GM21381 (cell line): ENCODE data around the gene CLPSL1.

Source experiments
- ATAC-seq: cut with Tn5 transposase; IDR thresholded peaks from one replicate; pipeline ENCODE4 v1.9.1; 2021; ENCODE audit warnings: mild to moderate bottlenecking, moderate library complexity; ENCODE audit not compliant: unreplicated experiment

Gene CLPSL1

DNA sequence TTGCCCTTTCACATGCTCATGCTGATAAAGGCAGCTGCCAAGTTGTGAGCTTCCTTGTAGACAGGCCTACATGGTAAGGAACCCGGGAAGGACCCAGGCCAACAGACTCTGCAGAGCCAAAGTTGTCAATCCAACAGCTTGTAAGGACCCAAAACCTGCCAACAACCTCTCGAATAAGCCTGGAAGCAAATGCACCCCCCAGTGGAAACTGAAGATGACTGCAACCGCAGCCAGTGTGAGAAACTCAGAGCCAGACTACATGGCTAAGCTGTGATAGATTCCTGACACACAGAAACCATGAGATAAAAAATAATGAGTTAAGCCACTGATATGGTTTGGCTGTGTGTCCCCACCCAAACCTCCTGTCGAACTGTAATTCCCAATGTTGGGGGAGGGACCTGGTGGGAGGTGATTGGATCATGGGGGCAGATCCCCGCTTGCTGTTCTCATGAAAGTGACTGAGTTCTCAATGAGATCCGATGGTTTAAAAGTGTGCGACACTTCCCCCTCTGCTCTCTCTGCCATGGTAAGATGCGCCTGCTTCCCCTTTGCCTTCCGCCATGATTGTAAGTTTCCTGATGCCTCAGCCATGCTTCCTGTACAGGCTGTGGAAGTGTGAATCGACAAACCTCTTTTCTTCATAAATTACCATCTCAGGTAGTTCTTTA is 23.2 kb upstream of the CLPSL1 start:
- ATAC-seq: no peak

DNA sequence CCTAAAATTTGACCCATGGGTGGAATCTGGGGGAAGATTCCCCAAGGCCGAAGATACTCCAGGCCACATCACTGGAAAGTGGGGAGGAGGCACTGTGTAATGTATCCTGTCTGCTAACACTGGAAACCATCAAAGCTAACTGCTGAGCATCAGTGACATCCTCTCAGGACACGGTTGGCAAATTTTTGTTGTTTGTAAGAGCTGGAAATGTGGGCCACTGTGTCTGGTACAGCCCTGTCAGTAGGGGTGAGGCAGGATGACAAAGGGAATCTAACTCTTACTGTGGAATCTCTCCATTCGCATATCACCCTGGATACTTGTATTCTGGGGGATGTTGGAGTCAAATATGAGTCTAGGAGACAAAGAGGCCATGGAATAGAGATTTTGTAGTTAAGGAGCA is 21.4 kb upstream of the CLPSL1 start:
- no peak for ATAC-seq

DNA sequence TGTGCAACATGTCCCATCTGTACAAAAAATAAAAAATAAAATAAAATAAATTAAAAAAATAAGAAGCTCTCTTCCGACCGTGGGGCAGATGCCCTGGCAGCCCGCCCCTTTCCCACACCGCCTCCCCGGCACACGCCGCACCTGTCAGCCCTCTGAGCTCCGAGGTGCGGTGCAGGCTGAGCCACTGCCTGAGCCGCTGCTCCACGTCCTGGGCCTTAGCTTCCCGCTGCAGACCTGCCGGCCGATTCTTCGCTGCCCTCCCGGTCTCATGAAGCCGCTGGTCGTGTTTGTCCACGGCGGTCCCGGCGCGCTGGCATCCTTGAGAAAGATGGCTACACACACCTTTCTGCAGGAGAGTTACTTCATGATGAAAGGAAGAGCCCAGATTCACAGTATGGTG is 15.1 kb upstream of the CLPSL1 start:
- ATAC-seq: no peak

DNA sequence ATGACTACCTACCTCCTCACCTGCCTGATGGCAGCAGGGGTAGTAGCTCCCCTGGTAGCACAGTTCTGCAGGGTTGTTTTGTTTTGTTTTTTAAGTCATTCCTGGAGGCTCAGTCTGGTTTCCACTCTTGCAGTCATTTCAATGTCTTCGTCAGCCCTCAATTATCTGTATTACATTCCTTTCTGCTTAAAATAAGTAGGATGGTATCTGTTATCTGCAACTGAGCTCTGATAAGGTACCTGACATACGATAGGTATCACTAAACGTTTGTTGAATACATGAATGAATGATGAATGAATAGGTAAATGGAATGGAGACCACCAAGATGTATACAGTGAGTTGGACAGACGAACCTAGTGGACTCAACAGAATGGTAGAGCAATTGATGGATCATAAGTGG is 11.6 kb upstream of the CLPSL1 start:
- ATAC-seq: no peak

DNA sequence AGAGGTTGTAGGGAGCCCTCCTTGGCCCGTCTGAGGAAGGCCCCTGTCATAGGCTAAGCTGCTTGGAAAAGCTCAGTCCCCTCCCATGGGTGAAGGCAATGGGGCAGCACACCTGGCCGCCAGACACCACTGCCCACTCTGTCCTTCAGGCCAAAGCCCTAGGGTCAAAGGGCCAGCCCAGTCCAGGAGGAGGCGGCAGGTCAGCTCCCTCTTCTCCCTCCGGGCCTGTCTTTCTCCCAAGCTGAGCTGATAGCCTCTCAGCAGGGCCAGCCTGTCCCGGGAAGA is 9.5 kb upstream of the CLPSL1 start:
- no peak for ATAC-seq

DNA sequence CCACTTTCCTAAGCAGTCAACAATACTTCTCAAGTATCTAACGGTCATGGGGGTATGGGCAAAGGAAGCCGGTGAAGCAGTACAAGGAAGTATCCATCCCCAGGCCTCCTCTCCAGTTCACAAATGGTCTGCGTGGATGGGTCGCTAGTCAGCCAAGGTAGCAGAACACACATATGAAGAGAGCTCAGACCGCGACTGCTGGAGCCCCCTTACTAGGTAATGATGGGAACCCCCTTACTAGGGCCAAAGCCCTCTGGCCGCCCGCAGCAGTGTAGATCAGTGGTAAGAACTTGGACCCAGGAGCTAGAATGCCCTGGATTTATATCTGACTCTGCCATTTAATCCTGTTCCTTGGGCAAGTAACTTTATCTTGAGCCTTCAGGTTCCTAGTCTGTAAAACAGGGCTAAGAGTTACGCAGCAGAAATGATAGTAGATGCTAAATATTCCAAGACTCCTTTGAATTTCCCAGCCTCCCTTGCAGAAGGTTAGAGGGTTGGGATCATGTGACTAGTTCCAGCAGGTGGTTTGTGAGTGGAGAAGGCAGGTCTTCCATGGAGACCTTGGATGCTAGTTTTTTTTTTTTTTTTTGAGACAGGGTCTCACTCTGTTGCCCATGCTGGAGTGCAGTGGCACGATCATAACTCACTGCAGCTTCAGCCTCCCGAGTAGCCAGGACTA is 6.6 kb upstream of the CLPSL1 start:
- no peak for ATAC-seq

DNA sequence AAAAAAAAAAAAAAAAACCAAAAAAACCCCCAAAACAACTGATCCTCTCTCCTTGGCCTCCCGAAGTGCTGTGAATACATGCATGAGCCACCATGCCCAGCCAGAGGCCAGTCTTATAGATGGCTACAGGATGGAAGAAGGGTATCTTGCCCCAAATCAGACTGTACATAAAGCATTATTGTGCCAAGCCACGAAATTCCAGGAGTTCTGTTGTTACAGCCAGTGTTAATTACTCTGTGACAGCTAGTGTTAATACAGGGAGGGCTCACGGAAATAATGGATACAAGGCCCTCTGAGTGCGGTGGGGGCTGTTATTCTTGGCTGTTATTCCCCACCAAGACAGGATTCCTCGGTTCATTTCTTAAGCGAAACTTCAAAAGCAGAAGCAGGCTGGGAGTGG is 5.8 kb upstream of the CLPSL1 start:
- ATAC-seq: no peak

DNA sequence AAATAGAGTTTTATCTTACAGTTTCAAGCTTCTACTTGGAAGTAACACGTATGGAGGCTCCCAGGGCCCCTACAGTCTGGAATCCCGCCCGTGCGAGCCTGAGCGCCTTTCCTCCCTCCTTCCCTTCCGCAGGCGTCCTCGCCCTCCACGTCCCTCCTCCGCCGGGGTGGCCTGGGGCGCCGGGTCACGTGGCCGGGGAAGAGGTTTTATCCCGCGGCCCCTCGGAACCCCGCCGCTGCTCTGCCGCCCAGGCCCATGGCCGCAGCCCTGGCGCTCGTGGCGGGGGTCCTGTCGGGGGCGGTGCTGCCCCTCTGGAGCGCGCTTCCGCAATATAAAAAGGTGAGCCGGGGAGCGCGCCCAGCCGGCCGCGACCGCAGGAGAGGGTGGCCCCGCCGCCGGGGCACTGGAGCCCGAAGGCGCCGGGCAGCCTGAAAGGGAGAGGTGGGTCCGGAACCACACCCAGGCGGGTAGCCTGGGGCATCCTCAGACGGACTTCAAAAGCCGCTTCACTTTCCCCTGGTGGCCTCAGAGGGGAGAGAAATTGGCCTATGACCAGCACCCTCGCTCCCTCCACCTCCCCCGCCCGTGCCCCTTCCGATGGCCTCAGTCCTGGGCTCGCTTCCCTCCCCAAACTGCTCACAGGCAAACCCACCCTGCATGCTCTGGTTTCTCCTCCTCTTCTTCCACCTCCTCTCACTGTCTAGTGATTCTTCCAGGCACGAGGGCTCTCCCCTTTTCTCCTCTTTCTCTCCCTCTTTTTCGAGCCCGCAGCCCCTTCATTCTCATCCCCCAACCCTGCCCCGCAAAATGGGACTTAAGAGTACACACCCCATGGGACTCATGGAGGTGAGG is 4.2 kb upstream of the CLPSL1 start, which contains the start of gene CLPSL2:
Gene CLPSL2, plus strand, starts transcription at position 235 of the 852 bp plus-strand sequence. Its CDS starts 21 bp downstream, at position 256.
- ATAC-seq: no peak

DNA sequence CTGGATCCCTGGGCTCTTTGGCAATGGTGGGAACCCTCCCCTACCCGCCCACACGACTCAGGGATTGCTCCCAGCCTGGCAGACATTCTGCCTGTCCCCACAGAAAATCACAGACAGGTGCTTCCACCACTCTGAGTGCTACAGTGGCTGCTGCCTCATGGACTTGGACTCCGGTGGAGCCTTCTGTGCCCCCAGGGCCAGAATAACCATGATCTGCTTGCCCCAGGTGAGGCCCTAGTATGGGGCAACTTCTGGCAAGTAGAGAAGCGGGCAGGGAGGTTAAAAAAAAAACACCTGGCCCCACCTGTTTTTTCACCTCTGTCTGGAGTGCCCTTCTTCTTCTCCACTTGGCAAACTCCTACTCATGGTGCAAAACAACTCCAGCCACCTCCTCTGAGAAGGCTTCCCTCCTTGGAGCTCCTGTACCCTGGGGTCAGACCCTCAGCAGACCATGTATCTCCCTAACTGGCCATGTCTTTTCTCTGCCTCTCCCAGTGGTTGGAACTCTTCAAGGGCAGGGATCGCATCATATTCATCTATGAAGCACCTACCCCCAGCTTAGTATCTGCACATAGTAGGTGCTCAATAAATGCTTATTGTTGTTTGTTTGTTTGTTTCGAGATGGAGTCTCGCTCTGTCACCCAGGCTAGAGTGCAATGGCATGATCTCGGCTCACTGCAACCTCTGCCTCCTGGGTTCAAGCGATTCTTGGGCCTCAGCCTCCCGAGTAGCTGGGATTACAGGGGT is 3.3 kb upstream of the CLPSL1 start:
- ATAC-seq: no peak

DNA sequence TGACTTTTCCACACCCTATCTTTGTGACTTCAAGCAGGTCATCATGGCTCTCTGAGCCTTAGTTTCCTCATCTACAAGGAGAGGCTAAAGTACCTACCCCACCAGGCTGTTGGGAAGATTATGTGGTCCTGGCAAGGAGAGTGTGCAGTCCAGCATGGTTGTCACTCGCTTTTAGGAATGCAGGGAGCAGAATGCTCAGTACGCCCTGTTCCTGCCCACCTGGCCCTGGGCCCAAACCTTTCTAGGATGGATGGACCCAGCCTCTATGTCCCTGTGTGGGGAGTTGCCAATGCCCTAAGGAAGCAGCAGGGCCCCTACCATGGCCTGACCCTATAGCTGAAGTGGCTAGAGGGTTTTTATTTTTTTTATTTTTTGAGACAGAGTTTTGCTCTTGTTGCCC is 2.4 kb upstream of the CLPSL1 start:
- ATAC-seq: no peak

DNA sequence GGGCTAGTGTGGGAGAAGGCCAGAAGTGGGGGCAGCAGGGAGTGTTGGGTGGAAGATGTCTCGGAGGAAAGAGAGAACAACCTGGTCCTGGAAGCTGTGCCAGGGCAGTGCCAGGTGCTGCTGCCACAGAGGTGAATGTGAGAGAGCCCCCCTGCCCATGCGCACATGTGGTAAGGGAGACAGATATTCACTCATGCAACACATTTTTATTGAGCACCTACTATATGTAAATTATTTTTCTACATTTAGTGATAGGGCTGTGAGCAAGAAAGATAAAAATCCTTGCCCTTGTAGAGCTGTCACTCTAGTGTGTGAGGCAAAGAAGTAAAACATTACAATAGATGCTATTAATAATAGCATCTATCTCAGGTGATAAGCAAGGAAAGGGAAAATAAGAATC is 471 bp downstream of the CLPSL1 start:
- no peak for ATAC-seq

DNA sequence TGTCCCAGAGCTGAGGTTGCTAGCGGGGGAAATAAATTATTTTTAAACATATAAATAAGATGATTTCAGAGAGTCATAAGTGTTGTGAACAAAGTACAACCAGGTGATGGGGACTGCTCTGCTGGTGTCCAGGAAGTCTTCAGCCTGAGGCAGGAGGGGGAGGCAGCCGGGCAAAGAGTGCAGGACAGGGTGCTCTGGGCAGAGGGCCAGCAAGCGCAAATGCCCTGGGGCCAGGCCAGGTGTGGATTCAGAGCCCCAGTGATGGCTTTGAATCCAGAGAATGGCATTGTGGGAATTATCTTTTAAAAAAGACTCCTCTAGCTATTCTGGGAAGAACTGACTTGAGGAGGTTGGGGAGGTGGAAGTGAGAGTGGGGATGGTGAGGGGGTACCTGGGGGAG is 1.6 kb downstream of the CLPSL1 start:
- no peak for ATAC-seq

DNA sequence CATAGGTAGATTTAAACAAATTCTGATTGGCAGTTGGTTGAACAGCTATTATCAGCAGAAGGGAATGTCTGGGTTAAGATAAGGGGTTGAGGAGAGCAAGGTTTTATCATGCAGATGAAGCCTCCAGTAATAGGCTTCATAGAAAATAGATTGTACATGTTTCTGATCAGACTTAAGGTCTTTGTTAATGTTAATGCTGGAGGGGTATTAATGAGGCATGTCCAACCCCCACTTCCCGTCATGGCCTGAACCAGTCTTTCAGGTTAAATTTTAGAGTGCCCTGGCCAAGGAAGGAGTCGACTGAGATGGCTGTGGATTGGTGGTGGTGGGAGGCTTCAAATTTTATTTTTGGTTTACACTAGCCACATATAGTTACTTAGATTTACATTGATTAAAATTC is 3.4 kb downstream of the CLPSL1 start:
- no peak for ATAC-seq

DNA sequence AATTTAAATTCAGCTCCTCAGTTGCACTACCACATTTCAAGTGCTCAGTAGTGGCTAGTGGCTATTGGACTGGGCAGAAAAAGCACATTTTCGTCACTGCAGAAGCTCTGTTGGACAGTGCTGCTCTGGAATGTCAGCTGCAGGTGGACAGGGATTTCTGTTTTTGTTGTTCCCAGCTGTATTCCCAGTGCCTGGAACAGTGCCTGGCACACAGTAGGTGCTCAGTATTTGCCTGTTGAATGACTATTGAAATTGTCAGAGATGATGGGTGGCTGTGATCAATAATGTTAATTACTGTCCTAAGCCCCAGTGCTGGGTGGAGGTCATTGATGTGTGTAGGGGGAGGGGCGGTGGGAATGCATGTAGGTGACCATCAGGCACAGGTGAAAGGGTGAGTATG is 5.5 kb downstream of the CLPSL1 start:
- ATAC-seq: no peak

DNA sequence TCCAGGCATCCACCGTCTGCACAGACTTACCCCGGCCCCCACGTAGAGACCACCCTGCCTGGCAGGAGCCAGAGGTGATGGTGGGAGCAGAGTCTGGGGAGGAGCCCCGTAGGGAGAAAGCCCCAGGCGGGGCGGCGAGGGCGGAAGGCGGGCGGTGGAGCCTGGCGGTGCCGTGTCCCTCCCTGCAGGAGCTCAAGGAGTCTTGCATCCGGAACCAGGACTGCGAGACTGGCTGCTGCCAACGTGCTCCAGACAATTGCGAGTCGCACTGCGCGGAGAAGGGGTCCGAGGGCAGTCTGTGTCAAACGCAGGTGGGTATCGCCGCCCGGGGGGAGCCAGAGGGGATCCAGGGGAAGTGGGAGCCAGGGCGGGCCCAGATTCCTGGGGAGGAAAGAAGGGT is 6.0 kb downstream of the CLPSL1 start:
- ATAC-seq: no peak

DNA sequence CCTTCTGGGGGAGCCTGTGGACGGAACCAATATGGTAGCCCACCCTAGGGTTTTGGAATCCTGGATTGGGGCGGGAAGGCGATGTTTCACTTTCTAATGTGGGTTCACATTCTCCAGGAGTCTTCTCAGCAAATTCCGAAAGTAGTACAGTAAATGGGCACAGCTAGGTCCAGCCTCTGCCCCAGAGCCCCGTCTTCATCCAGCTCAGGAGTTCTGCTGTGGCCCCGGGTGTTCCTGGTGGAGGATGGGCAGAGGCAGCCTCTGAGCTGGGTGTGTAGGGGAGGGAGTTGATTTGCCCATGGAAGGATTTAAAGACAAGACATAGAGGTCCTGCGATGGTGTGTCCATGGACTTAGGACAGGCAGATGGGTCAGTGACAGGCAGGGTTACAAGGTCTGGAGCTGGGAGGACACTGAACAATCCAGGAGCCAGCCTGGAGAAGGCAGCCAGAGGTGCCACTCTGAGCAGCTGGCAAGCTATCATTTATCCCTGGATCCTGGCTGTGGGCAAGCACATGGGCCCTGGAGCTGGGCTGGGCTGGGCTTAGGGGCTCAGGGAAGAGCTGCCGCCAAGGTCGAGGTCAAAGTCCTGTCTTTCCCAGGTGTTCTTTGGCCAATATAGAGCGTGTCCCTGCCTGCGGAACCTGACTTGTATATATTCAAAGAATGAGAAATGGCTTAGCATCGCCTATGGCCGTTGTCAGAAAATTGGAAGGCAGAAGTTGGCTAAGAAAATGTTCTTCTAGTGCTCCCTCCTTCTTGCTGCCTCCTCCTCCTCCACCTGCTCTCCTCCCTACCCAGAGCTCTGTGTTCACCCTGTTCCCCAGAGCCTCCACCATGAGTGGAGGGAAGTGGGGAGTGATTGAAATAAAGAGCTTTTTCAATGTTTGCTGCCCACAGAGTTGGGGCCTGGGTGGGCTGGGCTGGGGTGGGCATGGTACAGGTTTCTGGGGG is 6.7 kb downstream of the CLPSL1 start:
- no peak for ATAC-seq

DNA sequence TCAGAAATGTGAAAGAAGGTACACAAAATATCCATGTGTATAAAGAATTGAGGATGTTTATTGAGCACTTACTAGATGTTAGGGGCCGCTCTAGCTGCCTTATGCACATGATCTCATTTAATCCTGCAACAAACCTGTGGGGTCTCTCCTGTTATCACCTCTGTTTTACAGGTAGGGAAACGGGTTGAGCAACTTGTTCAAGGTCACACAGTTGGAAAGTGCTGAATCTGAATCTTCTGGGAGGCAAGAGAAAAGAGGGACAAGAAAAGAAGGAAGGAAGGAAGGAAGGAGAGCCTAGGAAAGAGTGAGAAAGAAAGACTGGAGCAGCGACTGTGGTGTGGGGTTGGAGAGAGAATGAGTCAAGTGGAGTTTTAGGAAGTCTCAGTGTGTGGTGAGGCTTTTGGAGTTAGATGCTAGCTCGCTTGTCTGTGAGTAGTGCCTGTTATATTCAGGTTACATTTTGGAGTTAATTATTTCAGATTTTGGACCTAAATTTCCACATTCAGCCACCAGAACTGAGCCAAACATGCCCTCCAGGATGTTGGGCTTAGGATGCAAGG is 7.7 kb downstream of the CLPSL1 start:
- ATAC-seq: no peak

DNA sequence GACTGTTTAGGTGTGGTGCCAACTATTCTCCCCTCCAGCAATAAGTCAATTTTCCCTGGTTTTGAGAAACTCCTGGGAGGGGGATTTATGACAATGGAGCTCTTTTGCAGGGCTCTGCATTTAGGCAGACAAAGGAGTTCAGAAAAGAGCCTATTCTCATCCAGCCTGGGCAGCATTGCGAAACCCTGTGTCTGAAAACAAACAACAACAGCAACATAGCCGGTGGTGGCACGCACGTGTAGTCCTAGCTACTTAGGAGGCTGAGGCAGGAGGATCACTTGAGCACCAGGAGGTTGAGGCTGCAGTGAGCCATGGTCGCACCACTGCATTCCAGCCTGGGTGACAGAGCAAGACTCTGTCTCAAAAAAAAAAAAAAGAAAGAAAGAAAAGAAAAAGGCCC is 9.9 kb downstream of the CLPSL1 start:
- ATAC-seq: no peak

DNA sequence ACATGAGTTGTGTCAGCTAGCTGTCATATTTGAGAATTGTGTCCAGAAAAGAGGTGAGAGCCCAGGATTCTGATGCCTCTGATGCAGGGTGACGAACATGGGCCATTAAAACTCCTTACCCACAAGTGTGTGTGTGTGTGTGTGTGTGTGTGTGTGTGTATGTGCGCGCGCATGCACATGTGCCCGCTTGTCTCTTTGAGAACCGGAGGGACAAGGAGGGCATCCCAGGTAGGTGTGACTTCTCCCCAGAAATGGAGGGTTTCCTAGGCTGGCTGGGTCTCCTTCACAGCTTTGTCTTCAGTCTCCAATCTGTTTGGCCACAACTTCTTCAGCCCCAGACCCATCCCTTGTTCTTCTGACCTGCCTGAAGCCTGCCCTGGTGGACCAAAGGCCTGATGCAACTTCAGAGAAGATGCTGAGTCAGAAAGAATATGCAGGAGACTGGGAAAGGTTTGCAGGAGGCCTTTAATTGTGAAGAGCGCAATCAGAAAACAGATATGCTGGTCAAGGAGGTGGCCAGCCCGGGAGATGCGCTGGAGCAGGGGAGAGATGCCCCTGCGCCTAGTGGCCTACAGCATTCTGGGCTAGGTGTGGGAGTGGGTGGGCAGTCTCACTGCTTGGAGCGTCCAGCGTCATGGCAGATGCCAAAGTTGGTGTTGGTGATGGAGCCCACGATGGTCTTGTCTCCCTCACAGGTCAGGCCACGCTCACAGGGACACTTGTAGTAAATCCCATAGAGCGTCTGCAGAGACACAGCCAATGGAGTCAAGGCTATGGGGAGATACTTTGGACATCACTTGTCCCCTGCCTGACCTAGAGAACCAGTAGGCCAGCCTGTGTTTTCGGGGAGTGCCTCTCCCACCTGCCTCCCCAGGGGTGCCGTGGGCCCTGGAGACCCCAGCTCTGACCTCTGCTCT is 14.0 kb downstream of the CLPSL1 start:
- ATAC-seq: no peak
